Vagina (tissue), 2 donors: Measurements from ENCODE around the gene ADAMTS4. TPM values are rescaled to one million over a fixed set of nuclear protein-coding genes. Genes with fewer than 3 reads are reported as not detected.

Experiments
- DNase-seq, 2 donors: peaks; one replicate each; pipeline ENCODE4 v3.0.0-alpha.2; 2017; ENCODE audit errors: extremely low spot score in 2 of 2
- H3K27ac ChIP-seq: fragments of 200-600 bp; sonication (generic); one replicate; pipeline ENCODE4 v1.5.1; 2019
- H3K27me3 ChIP-seq: fragments of 200-600 bp; sonication (generic); one replicate; pipeline ENCODE4 v1.5.1; 2019
- H3K36me3 ChIP-seq, 2 donors: fragments of 200-600 bp; sonication (generic); one replicate each; pipeline ENCODE4 v1.5.1; 2017 to 2019
- H3K4me1 ChIP-seq: fragments of 200-600 bp; sonication (generic); one replicate; pipeline ENCODE4 v1.5.1; 2019
- H3K4me3 ChIP-seq, 2 donors: fragments of 200-600 bp; sonication (generic); 1 replicate in 1 of 2; 2 replicates in 1 of 2; pipeline ENCODE4 v1.5.1; 2016 to 2019
- H3K9me3 ChIP-seq: fragments of 200-600 bp; sonication (generic); one replicate; pipeline ENCODE4 v1.5.1; 2019
- POLR2A ChIP-seq, 2 donors: fragments of 450-650 bp; IDR thresholded peaks; one replicate each; pipeline ENCODE4 v1.6.1; 2017; ENCODE audit warnings: antibody characterized with exemption in 2 of 2, mild to moderate bottlenecking in 2 of 2, moderate library complexity in 2 of 2
- POLR2AphosphoS5 ChIP-seq, 2 donors: sonication (generic); formaldehyde crosslinking; IDR thresholded peaks; one replicate each; pipeline ENCODE4 v1.9.0; 2017; ENCODE audit warnings: antibody characterized with exemption in 2 of 2, mild to moderate bottlenecking in 2 of 2, low read depth in 1 of 2; ENCODE audit not compliant: insufficient read depth in 1 of 2
- intact Hi-C: fragments of 100-400 bp; cut with DNase I; formaldehyde crosslinking; loops from one replicate; pipeline ENCODE4 v1.15.1; 2023
- total RNA-seq: library from RNA; depleted of rRNA; stranded (reverse); fragments of >200 nt; gene quantifications from one replicate; pipeline ENCODE4 v1.2.3, GENCODE V29; 2016
- TF ChIP-seq, protein P1 (sequence below), 3 experiments: fragments of 450-650 bp in 2 of 3; fragments of 200-600 bp in 1 of 3; sonication (generic) in 1 of 3; IDR thresholded peaks; one replicate each; pipeline ENCODE4 v1.5.1; 2017 to 2019; ENCODE audit warnings: antibody characterized with exemption in 3 of 3, mild to moderate bottlenecking in 2 of 3, moderate library complexity in 2 of 3

The ADAMTS4 gene
- total RNA-seq, 1 donor from 2014 or later = 78.3 TPM

DNA sequence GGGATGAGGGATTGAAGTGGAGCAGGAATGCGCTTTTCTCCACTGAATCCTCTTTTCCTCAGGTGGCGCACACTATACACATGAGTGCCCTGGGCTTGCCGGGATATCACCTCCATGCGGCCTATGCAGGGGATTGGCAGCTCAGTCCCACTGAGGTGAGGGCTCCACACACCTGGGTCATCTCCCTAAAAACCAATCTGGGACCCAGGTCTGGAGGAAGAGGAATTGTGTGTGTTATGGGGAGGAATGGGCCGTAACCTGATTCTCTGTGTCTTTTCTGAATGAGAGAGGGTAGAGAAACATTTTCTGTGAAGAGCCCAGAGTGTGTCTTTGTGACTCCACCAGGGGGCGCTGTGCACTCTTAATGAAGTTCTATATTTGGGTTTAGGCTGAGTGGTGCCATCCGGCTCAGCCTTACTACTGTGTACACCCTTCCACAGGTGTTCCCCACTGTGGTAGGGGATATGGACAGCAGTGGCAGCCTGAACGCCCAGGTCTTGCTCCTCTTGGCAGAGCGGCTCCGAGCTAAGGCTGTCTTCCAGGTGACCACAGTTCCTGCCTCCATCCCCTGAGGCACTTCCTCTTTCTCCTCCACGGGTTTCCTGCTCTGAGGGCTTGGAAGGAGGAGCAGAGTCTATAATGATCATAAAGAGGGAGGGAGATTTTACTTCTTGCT lies 28.5 kb upstream of the ADAMTS4 start:
- peak overlapping the region in 1 of 2 donors; percentile 88 for H3K4me3 ChIP-seq
- intact Hi-C loops = loop anchor here (5.0 kb wide), 1 partner anchor 155 kb away; no protein-coding TSS in a partner anchor

DNA sequence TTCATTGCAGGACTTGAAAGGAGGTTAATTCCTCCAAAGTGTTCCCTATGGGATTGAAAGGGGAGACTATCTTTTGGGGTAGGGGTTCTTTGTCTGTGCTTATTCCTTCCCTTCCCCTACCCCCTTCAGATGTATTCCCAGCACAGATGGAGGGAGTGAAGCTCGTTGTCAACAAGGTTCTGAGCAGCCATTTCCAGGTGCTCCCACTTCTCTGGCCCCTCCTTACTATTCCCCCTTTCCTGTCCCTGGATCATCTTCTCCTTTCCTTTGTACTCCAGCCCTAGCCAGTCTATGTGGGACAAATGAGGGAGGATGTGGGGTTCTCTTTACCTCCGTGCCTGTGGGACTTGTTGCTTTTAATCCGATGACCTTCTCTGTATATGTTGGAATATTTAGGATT lies 27.9 kb upstream of the ADAMTS4 start:
- Histone ChIP-seq H3K4me3 (peak overlapping the region; percentile 73 to 88), H3K36me3 (peaks cover 0 to 15% of the 10 kb centered on the region in 2 donors), H3K27me3 (no peaks in the 10 kb centered on the region), H3K4me1 (peaks cover 30% of the 10 kb centered on the region), H3K9me3 (no peaks in the 10 kb centered on the region), H3K27ac (peak overlapping the region; percentile 80)
- DNase-seq = no peak
- TF ChIP-seq, protein P1, sequence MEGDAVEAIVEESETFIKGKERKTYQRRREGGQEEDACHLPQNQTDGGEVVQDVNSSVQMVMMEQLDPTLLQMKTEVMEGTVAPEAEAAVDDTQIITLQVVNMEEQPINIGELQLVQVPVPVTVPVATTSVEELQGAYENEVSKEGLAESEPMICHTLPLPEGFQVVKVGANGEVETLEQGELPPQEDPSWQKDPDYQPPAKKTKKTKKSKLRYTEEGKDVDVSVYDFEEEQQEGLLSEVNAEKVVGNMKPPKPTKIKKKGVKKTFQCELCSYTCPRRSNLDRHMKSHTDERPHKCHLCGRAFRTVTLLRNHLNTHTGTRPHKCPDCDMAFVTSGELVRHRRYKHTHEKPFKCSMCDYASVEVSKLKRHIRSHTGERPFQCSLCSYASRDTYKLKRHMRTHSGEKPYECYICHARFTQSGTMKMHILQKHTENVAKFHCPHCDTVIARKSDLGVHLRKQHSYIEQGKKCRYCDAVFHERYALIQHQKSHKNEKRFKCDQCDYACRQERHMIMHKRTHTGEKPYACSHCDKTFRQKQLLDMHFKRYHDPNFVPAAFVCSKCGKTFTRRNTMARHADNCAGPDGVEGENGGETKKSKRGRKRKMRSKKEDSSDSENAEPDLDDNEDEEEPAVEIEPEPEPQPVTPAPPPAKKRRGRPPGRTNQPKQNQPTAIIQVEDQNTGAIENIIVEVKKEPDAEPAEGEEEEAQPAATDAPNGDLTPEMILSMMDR (IDR thresholded peaks at IDR 0.05) = no peak
- TF ChIP-seq POLR2AphosphoS5 (IDR thresholded peaks at IDR 0.05; ENCODE audit: insufficient read depth in 1 of 2, low read depth in 1 of 2) = no peak
- no peak for TF ChIP-seq POLR2A (IDR thresholded peaks at IDR 0.05)
- intact Hi-C loops = loop anchor here (5.0 kb wide), 1 partner anchor 156 kb away; no protein-coding TSS in a partner anchor

More for the DNA sequence above, 28.5 kb upstream of the ADAMTS4 start:
- TF ChIP-seq, protein P1 (IDR thresholded peaks at IDR 0.05) = peak; percentile 80 to 93 (median 85)
- TF ChIP-seq POLR2AphosphoS5 (IDR thresholded peaks at IDR 0.05; ENCODE audit: insufficient read depth in 1 of 2, low read depth in 1 of 2) (peak in 1 of 2 donors; percentile 66), POLR2A (IDR thresholded peaks at IDR 0.05) (no peak)
- no peaks in the 10 kb centered on the region for H3K27me3 ChIP-seq
- peaks cover 0 to 15% of the 10 kb centered on the region in 2 donors for H3K36me3 ChIP-seq
- no peaks in the 10 kb centered on the region for H3K9me3 ChIP-seq
- peaks cover 30% of the 10 kb centered on the region for H3K4me1 ChIP-seq
- no peak for DNase-seq
- H3K27ac ChIP-seq = peak overlapping the region; percentile 45

DNA sequence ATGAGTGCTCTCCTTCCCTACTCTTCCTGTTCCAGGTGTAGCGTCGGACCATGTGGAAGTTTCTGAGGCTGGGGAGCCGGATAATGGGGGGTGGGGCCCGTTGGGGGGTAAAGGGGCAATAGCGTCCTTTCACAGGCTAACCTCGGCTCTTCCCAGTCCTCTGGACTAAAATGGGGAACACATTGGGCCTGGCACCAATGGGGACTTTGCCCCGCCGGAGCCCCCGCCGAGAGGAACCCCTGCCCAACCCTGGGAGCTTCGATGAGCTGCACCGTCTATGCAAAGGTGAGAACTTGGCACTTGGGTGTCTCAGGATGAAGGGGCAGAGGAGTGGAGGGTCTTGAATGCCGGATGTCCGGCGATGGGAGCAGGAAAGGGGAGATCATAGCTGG lies 27.5 kb upstream of the ADAMTS4 start:
- H3K4me3 ChIP-seq = peak overlapping the region; percentile 73 to 88
- H3K9me3 ChIP-seq = no peaks in the 10 kb centered on the region
- intact Hi-C loops = loop anchor here (5.0 kb wide), 1 partner anchor 156 kb away; no protein-coding TSS in a partner anchor
- no peaks in the 10 kb centered on the region for H3K27me3 ChIP-seq
- DNase-seq = no peak
- H3K4me1 ChIP-seq = peaks cover 30% of the 10 kb centered on the region
- TF ChIP-seq POLR2A (IDR thresholded peaks at IDR 0.05) = no peak
- TF ChIP-seq POLR2AphosphoS5 (IDR thresholded peaks at IDR 0.05; ENCODE audit: insufficient read depth in 1 of 2, low read depth in 1 of 2) = no peak
- TF ChIP-seq, protein P1 (IDR thresholded peaks at IDR 0.05) = no peak
- peak overlapping the region; percentile 80 for H3K27ac ChIP-seq
- H3K36me3 ChIP-seq = peaks cover 0 to 15% of the 10 kb centered on the region in 2 donors

DNA sequence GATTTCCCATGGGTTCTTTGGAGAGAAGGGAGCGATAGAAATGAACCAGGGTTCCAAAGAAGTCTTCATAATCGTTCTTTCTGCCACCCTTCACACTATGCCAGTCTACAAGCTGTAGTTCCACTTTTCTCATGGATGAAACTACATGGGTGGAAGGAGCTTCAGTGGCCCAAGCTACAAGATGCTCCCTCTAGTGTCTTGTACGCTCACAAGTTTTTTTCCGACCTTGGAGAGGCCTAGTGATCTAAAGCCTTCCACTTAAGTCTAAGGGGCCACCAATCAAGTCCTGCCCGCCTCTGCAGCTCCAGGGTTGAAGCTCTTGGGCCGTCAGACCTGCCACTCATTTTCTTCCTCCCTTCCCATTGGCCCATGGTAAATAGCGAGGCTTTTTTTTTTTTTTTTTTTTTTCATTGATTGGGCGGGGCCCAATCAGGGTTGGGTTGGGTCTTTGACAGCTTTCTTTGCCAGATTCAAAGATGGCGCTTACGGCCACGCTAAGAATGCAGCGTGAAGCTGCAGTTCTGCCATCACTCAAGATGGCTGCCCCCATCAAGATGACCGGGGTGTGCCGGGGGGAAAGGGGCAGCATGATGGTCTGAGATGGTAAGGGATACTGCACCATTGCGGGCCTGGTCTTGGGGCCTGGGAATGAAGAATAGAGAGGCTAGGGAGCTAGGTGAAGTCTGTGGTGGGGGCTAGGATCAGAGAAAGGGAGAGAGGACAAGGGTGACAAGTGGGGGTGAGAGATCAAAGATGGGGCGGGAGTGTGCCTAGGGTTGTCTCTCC lies 26.9 kb upstream of the ADAMTS4 start, which contains the start of gene TOMM40L:
Gene TOMM40L (plus strand): TSS at position 527 of the 786 bp plus-strand sequence. CDS start 430 bp downstream, outside the sequence.
- H3K9me3 ChIP-seq = no peaks in the 10 kb centered on the region
- intact Hi-C loops = loop anchor here (5.0 kb wide), 1 partner anchor 157 kb away; no protein-coding TSS in a partner anchor
- H3K4me3 ChIP-seq = peak within 1 kb of the TSS; percentile 73 to 88
- TF ChIP-seq, protein P1 (IDR thresholded peaks at IDR 0.05) = peak in 1 of 3 experiments; percentile 61
- TF ChIP-seq POLR2AphosphoS5 (IDR thresholded peaks at IDR 0.05; ENCODE audit: insufficient read depth in 1 of 2, low read depth in 1 of 2) (peak; percentile 48 to 93), POLR2A (IDR thresholded peaks at IDR 0.05) (no peak)
- no peaks in the 10 kb centered on the region for H3K27me3 ChIP-seq
- H3K27ac ChIP-seq = peak within 1 kb of the TSS; percentile 80
- peak in 1 of 2 donors; percentile 99 for DNase-seq
- peaks cover 0 to 15% of the 10 kb centered on the region in 2 donors for H3K36me3 ChIP-seq
- H3K4me1 ChIP-seq = peaks cover 30% of the 10 kb centered on the region
